ENCODE measurements around the gene PIP5K1C. TPM values are rescaled to one million over a fixed set of nuclear protein-coding genes. Genes with fewer than 3 reads are reported as not detected.

The PIP5K1C gene
- polyA plus RNA-seq, 2 of the 4 experiments (the other 2 are of a cell fraction) = 2.6 to 9.3 TPM

- TF ChIP-seq NFE2L2 (conservative IDR thresholded peaks at IDR 0.05; ENCODE audit: low read length) = no peak
- no peak for TF ChIP-seq POLR2A (IDR thresholded peaks at IDR 0.05; ENCODE audit: low read length)
- TF ChIP-seq RARB (CRISPR knock-in tag; IDR thresholded peaks at IDR 0.05) = no peak
Measured at GRCh38 chr19:3669082-3669946, 31.0 kb downstream of the PIP5K1C start (continued).

GRCh38 chr19:3668331-3669081 lies 31.8 kb downstream of the PIP5K1C start:
- no peak overlapping the region for H3K4me2 ChIP-seq
- no peak overlapping the region for H3K4me3 ChIP-seq
- POLR2A ChIA-PET = no interaction called here
- 90% methylated on average over 24 of the region's 34 CpGs for WGBS (ENCODE audit: missing lambda C conversion rate)
- DNase-seq (ENCODE audit: low read depth in 1 of 2, low spot score in 1 of 2) (no peak), ATAC-seq (no peak), FAIRE-seq (no peak)
- no peaks in the 10 kb centered on the region for H3K9me3 ChIP-seq
- TF ChIP-seq SMC3 (IDR thresholded peaks at IDR 0.05) (no peak), ESRRA (IDR thresholded peaks at IDR 0.05; ENCODE audit: borderline replicate concordance, low read length) (no peak), CBX8 (IDR thresholded peaks at IDR 0.05) (no peak), NFE2L2 (conservative IDR thresholded peaks at IDR 0.05; ENCODE audit: low read length) (no peak), HES2 (IDR thresholded peaks at IDR 0.05) (no peak), FOSL2 (IDR thresholded peaks at IDR 0.05) (no peak), FOSL2 (CRISPR knock-in tag; IDR thresholded peaks at IDR 0.05) (no peak), CEBPB (IDR thresholded peaks at IDR 0.05) (no peak), FOXS1 (CRISPR knock-in tag; IDR thresholded peaks at IDR 0.05) (no peak), EHMT2 (IDR thresholded peaks at IDR 0.05; ENCODE audit: low read depth) (no peak), GATA3 (IDR thresholded peaks at IDR 0.05; ENCODE audit: borderline replicate concordance) (no peak), MAZ (IDR thresholded peaks at IDR 0.05; ENCODE audit: borderline replicate concordance, low read depth, low read length) (no peak), CBX2 (IDR thresholded peaks at IDR 0.05; ENCODE audit: borderline replicate concordance, low read depth) (no peak), MAFK (IDR thresholded peaks at IDR 0.05; ENCODE audit: partially characterized antibody) (no peak)
- CTCF ChIA-PET = interaction anchor here (3.5 kb wide), 1 partner anchor 49 kb away, joined by 30 read pairs; no protein-coding TSS in a partner anchor
- H3K27ac ChIP-seq = no peak overlapping the region
- peaks cover 19% of the 10 kb centered on the region for H3K4me1 ChIP-seq

GRCh38 chr19:3667766-3668165 lies 32.5 kb downstream of the PIP5K1C start:
- ChIA-PET CTCF (interaction anchor here (0.9 to 3.5 kb wide), 4 partner anchors 29 to 50 kb away, joined by 3 to 30 read pairs (median 12); partner anchors contain the start of gene PIP5K1C), POLR2A (no interaction called here)
- TF ChIP-seq HEYL (CRISPR knock-in tag; IDR thresholded peaks at IDR 0.05) (no peak), HDAC2 (IDR thresholded peaks at IDR 0.05) (no peak), ATOH8 (CRISPR knock-in tag; IDR thresholded peaks at IDR 0.05; ENCODE audit: low read depth) (no peak), HOXB5 (CRISPR knock-in tag; IDR thresholded peaks at IDR 0.05) (no peak), MAX (IDR thresholded peaks at IDR 0.05) (no peak), BHLHE40 (IDR thresholded peaks at IDR 0.05; ENCODE audit: low read depth, low read length) (no peak), KDM5A (IDR thresholded peaks at IDR 0.05) (no peak), PHF8 (IDR thresholded peaks at IDR 0.05; ENCODE audit: borderline replicate concordance, low read depth) (no peak), CHD2 (IDR thresholded peaks at IDR 0.05; ENCODE audit: low read length, partially characterized antibody) (no peak), FOSB (CRISPR knock-in tag; IDR thresholded peaks at IDR 0.05) (no peak)
- Histone ChIP-seq H3K4me2 (no peak overlapping the region), H3K4me3 (no peak overlapping the region), H3K9me3 (no peaks in the 10 kb centered on the region), H3K27ac (no peak overlapping the region), H3K4me1 (peaks cover 19% of the 10 kb centered on the region)
- WGBS (ENCODE audit: missing lambda C conversion rate) = 72% methylated on average over 8 of the region's 17 CpGs
- no peak for DNase-seq (ENCODE audit: low read depth in 1 of 2, low spot score in 1 of 2)
- no peak for FAIRE-seq
- ATAC-seq = no peak

All from A549 (cell line).